Skeletal muscle satellite cell (primary cell): Measurements from ENCODE around the gene TMEM121.
"Not testable (repeated sequence)": the region's sequence is repeated elsewhere in the genome, so short reads cannot be mapped to it uniquely, and the experiment has no call there.

Experiments
- H3K27me3 ChIP-seq: 2 replicates; pipeline ENCODE4 v1.7.0; 2013; ENCODE audit warnings: low read length; ENCODE audit not compliant: control insufficient read depth, insufficient read depth
- H3K36me3 ChIP-seq: 2 replicates; pipeline ENCODE4 v1.7.0; 2013; ENCODE audit warnings: mild to moderate bottlenecking, control low read depth, low read length; ENCODE audit not compliant: insufficient read depth
- H3K4me1 ChIP-seq: 2 replicates; pipeline ENCODE4 v1.7.0; 2013; ENCODE audit warnings: low read length; ENCODE audit not compliant: control insufficient read depth, insufficient read depth
- H3K4me2 ChIP-seq: 2 replicates; pipeline ENCODE4 v1.7.0; 2013; ENCODE audit warnings: mild to moderate bottlenecking, low read length
- H3K4me3 ChIP-seq: 2 replicates; pipeline ENCODE4 v1.7.0; 2013; ENCODE audit warnings: low read length
- H3K9ac ChIP-seq: 2 replicates; pipeline ENCODE4 v1.7.0; 2013; ENCODE audit warnings: mild to moderate bottlenecking, low read depth, low read length, moderate library complexity
- H3K9me3 ChIP-seq: replicated peaks from 2 replicates; pipeline ENCODE4 v1.7.0; 2013; ENCODE audit warnings: mild to moderate bottlenecking, control low read depth, low read length

TMEM121 gene

GRCh38 chr14:105547072-105547471 lies 20.7 kb downstream of the TMEM121 start:
- H3K9me3 ChIP-seq, H3K36me3 ChIP-seq, H3K9ac ChIP-seq, H3K4me1 ChIP-seq, H3K4me3 ChIP-seq, H3K4me2 ChIP-seq: not testable (repeated sequence)
- peaks cover 11% of the 10 kb centered on the region for H3K27me3 ChIP-seq

DNA sequence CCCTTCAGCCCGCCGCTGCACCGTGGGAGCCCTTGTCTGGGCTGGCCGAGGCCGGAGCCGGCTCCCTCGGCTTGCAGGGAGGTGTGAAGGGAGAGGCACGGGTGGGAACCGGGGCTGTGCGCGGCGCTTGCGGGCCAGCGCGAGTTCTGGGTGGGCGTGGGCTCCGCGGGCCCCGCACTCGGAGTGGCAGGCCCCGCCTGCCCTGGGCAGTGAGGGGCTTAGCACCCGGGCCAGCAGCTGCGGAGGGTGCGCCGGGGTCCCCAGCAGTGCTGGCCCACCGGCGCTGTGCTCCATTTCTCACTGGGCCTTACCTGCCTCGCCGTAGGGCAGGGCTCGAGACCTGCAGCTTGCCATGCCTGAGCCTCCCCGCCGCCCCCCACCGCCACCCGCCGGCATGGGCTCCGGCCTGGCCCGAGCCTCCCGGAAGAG lies 21.4 kb downstream of the TMEM121 start:
- Histone ChIP-seq H3K9ac (no peak overlapping the region), H3K4me1 (no peaks in the 10 kb centered on the region), H3K4me2 (no peak overlapping the region)

GRCh38 chr14:105549481-105549880 lies 23.1 kb downstream of the TMEM121 start:
- no peak overlapping the region for H3K4me2 ChIP-seq
- no peaks in the 10 kb centered on the region for H3K9me3 ChIP-seq
- no peak overlapping the region for H3K4me3 ChIP-seq
- no peak overlapping the region for H3K9ac ChIP-seq
- peaks cover 12% of the 10 kb centered on the region for H3K27me3 ChIP-seq
- H3K36me3 ChIP-seq, result no peaks in the 10 kb centered on the region
- H3K4me1 ChIP-seq, result no peaks in the 10 kb centered on the region

More for the DNA sequence above, 21.4 kb downstream of the TMEM121 start:
- Histone ChIP-seq H3K27me3 (peaks cover 11% of the 10 kb centered on the region), H3K4me3 (no peak overlapping the region), H3K9me3 (no peaks in the 10 kb centered on the region), H3K36me3 (no peaks in the 10 kb centered on the region)

GRCh38 chr14:105554022-105554421 lies 27.6 kb downstream of the TMEM121 start:
- Histone ChIP-seq H3K36me3 (no peaks in the 10 kb centered on the region), H3K9ac (no peak overlapping the region)

GRCh38 chr14:105554523-105554922 lies 28.1 kb downstream of the TMEM121 start:
- no peaks in the 10 kb centered on the region for H3K9me3 ChIP-seq
- no peak overlapping the region for H3K4me2 ChIP-seq
- H3K36me3 ChIP-seq, result no peaks in the 10 kb centered on the region
- peaks cover 14% of the 10 kb centered on the region for H3K27me3 ChIP-seq
- no peak overlapping the region for H3K4me3 ChIP-seq
- no peaks in the 10 kb centered on the region for H3K4me1 ChIP-seq
- no peak overlapping the region for H3K9ac ChIP-seq

More at GRCh38 chr14:105554022-105554421, 27.6 kb downstream of the TMEM121 start:
- Histone ChIP-seq H3K4me3 (no peak overlapping the region), H3K9me3 (no peaks in the 10 kb centered on the region), H3K27me3 (peaks cover 14% of the 10 kb centered on the region), H3K4me2 (no peak overlapping the region), H3K4me1 (no peaks in the 10 kb centered on the region)

DNA sequence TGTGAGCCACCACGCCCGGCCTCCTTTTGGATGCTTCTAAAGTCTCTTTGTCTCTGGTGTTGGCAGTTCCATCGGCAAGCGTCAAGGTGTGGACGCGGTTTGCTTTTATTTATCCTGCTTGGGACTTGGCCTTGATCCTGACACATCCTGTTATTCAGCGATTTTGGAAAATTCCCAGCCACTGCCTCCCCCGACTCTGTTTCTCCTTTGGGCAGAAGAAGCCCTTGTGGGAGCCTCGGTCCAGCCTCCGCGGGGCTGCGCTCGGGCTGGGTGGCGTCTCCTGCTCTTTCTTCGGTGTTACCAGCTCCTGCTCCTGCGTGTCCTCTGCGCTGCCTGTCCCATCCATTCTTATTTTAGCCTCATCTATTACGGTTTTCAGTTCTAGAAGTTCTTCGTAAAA lies 31.3 kb downstream of the TMEM121 start:
- H3K27me3 ChIP-seq, H3K4me3 ChIP-seq, H3K9me3 ChIP-seq, H3K9ac ChIP-seq, H3K4me2 ChIP-seq, H3K4me1 ChIP-seq, H3K36me3 ChIP-seq: not testable (repeated sequence)

GRCh38 chr14:105558449-105559154 lies 32.2 kb downstream of the TMEM121 start:
- not testable (repeated sequence) for H3K4me2 ChIP-seq, H3K9me3 ChIP-seq, H3K27me3 ChIP-seq, H3K4me3 ChIP-seq, H3K36me3 ChIP-seq, H3K4me1 ChIP-seq, H3K9ac ChIP-seq

DNA sequence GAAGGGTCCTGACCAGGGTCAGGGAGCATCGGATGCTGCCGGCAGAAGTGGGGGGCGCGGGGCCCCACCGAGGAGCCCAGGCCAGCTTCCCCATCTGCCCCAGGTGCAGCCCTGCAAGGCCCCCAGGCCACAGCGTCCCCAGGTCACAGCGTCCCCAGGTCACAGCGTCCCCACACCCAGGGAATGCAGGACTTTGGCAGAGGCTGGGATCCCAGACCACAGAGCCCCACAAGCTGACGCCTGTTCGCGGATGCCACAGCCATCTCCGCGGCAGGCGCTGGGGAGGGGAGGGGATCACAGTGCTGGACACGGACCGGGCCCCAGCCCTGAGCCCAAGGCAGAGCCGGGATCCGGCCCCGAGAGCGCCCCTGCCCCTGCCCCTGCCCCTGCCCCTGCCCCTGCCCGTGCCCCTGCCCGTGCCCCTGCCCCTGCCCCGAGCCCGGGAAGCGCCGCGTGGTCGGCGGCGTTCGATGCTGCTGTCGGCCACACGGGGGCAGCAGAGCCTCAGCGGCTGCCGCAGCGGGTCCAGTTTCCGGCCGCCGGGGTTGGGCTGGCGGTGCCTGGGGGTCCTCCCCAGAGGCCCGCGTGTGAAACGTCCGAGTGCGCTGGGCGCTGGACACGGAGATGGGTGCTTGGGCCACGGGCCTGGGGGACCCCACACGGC lies 33.1 kb downstream of the TMEM121 start:
- not testable (repeated sequence) for H3K9me3 ChIP-seq, H3K4me2 ChIP-seq, H3K4me1 ChIP-seq, H3K4me3 ChIP-seq, H3K9ac ChIP-seq, H3K36me3 ChIP-seq, H3K27me3 ChIP-seq

DNA sequence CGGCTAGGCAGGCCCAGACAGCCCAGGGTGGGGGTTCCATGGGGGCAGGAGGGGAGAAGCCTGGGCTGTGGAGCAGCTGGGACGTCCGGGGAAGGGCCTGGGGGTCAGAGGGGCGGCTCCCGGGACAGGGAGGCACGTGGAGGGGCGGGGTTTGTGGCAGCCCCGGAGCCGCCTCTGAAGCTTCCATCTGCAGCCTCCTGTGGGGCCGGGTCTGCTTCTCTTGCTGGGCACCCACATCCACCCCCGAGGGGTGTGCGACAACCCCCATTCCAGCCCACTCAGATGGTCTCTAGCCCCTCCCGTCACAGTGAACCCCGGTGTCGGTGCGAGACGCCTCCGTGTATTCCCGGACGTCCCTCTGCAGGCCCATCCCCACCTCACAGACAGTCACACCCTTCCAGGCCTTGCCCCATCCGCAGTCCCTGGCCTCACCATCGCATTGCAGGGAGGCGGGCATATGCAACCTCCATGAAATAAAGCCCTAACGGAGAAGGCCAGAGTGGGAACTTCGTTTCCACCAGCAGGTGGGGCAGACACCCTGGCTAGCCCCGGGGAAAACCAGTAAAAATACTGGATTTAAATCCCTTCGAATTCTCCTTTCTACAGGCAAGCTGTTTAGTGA lies 33.8 kb downstream of the TMEM121 start:
- H3K27me3 ChIP-seq, H3K9me3 ChIP-seq, H3K36me3 ChIP-seq, H3K4me2 ChIP-seq, H3K4me3 ChIP-seq, H3K4me1 ChIP-seq, H3K9ac ChIP-seq: not testable (repeated sequence)

DNA sequence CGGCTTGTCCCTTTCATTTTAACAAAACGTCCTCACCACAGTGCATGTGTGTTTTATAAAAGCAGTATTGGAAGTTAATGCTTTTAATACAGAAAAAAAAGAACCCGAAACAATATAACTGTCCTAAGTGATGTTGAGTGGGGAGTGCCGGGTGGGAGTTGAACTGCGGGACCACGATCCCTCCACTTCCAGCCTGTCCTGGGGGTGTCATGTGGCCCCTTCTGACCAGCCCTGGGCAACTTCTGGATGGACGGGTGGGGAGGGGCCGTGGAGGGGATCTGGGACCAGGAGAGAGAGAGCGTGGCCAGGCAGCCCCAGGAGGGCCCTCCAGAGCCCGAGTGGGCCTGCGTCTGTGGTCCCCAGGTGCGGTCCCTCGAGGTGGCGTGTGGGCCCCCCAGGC lies 35.0 kb downstream of the TMEM121 start:
- H3K9ac ChIP-seq, H3K36me3 ChIP-seq, H3K4me1 ChIP-seq, H3K4me3 ChIP-seq, H3K27me3 ChIP-seq, H3K9me3 ChIP-seq, H3K4me2 ChIP-seq: not testable (repeated sequence)

DNA sequence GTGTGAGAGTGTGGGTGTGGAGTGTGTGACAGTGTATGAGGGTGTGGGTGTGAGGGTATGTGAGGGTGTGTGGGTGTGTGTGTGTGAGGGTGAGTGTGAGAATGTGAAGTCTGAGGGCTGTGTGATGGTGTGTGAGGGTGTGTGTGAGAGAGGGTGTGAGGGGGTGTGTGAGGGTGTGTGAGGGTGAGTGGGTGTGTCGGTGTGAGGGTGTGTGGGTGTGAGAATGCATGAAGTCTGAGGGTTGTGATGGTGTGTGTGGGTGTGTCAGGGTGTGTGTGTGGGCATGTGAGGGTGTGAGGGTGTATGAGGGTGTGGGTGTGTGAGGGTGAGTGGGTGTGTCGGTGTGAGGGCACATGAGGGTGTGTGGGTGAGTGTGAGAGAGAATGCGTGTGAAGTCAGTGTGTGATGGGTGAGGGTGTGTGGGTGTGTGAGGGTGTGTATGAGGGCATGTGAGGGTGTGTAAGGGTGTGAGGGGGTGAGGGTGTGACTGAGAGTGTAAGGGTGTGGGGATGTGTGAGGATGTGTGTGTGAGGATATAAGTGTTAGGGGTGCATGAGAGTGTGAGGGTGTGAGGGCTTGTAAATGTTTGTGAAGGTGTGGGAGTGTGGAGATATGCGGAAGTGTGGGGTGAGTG lies 36.4 kb downstream of the TMEM121 start:
- no peak overlapping the region for H3K9ac ChIP-seq
- no peak overlapping the region for H3K4me3 ChIP-seq
- no peaks in the 10 kb centered on the region for H3K4me1 ChIP-seq
- no peaks in the 10 kb centered on the region for H3K36me3 ChIP-seq
- H3K27me3 ChIP-seq, result no peaks in the 10 kb centered on the region
- H3K4me2 ChIP-seq, result no peak overlapping the region
- no peaks in the 10 kb centered on the region for H3K9me3 ChIP-seq
